Peyer's patch (tissue), 4 donors: ENCODE measurements around the gene KRTAP10-12. TPM values are rescaled to one million over a fixed set of nuclear protein-coding genes. Genes with fewer than 3 reads are reported as not detected.
A peak's percentile ranks its signal among the peaks of the same experiment; 100 is the strongest.

Experiments
- DNase-seq, 3 donors: peaks; one replicate each; pipeline ENCODE4 v3.0.0-alpha.2; 2017 to 2019
- H3K27ac ChIP-seq, 4 donors: fragments of 200-600 bp; sonication (generic); one replicate each; pipeline ENCODE4 v1.5.1; 2016 to 2019
- H3K27me3 ChIP-seq, 2 donors: fragments of 200-600 bp; sonication (generic); one replicate each; pipeline ENCODE4 v1.5.1; 2019
- H3K36me3 ChIP-seq, 3 donors: fragments of 200-600 bp; sonication (generic); one replicate each; pipeline ENCODE4 v1.5.1; 2016 to 2019
- H3K4me1 ChIP-seq, 4 donors: fragments of 200-600 bp; sonication (generic); one replicate each; pipeline ENCODE4 v1.5.1; 2016 to 2019
- H3K4me3 ChIP-seq, 4 donors: fragments of 200-600 bp; sonication (generic); 1 replicate in 3 of 4; 2 replicates in 1 of 4; pipeline ENCODE4 v1.5.1; 2016 to 2019; ENCODE audit warnings: mild to moderate bottlenecking in 1 of 4
- H3K9me3 ChIP-seq, 4 donors: fragments of 200-600 bp; sonication (generic); one replicate each; pipeline ENCODE4 v1.5.1; 2016 to 2019; ENCODE audit warnings: mild to moderate bottlenecking in 1 of 4
- CTCF ChIP-seq, 6 experiments: fragments of 450-650 bp in 4 of 6; fragments of 200-600 bp in 2 of 6; sonication (generic) in 1 of 6; IDR thresholded peaks; one replicate each; pipeline ENCODE4 v1.5.1; 2017 to 2019; ENCODE audit warnings: antibody characterized with exemption in 6 of 6, mild to moderate bottlenecking in 3 of 6, moderate library complexity in 1 of 6
- POLR2A ChIP-seq, 2 donors: fragments of 450-650 bp; IDR thresholded peaks; one replicate each; pipeline ENCODE4 v1.5.1; 2017; ENCODE audit warnings: antibody characterized with exemption in 2 of 2, mild to moderate bottlenecking in 2 of 2, moderate library complexity in 2 of 2
- total RNA-seq, 4 donors: library from RNA; depleted of rRNA; stranded (reverse); fragments of >200 nt; gene quantifications; one replicate each; pipeline ENCODE4 v1.1.0, GENCODE V29; 2016

The KRTAP10-12 gene
- total RNA-seq, 4 donors from 2014 or later, result not detected

- peaks cover 0 to 6% of the 10 kb centered on the region in 2 donors for H3K27me3 ChIP-seq
Observed at GRCh38 chr21:44726826-44727225, 29.9 kb downstream of the KRTAP10-12 start.

GRCh38 chr21:44727321-44727720, 30.3 kb downstream of the KRTAP10-12 start:
- Histone ChIP-seq H3K27me3 (peaks cover 0 to 6% of the 10 kb centered on the region in 2 donors), H3K27ac (no peak overlapping the region), H3K4me1 (no peaks in the 10 kb centered on the region), H3K4me3 (no peak overlapping the region), H3K9me3 (no peaks in the 10 kb centered on the region), H3K36me3 (no peaks in the 10 kb centered on the region)
- DNase-seq, result peak in 1 of 3 donors; percentile 15
- no peak for TF ChIP-seq CTCF (IDR thresholded peaks at IDR 0.05)
- no peak for TF ChIP-seq POLR2A (IDR thresholded peaks at IDR 0.05)

More at GRCh38 chr21:44726826-44727225, 29.9 kb downstream of the KRTAP10-12 start:
- no peaks in the 10 kb centered on the region for H3K36me3 ChIP-seq
- peak in 1 of 3 donors; percentile 39 for DNase-seq
- no peaks in the 10 kb centered on the region for H3K4me1 ChIP-seq
- H3K4me3 ChIP-seq, result no peak overlapping the region
- no peak for TF ChIP-seq CTCF (IDR thresholded peaks at IDR 0.05)
- no peak for TF ChIP-seq POLR2A (IDR thresholded peaks at IDR 0.05)
- no peaks in the 10 kb centered on the region for H3K9me3 ChIP-seq
- no peak overlapping the region for H3K27ac ChIP-seq

- Histone ChIP-seq H3K4me1 (no peaks in the 10 kb centered on the region), H3K4me3 (no peak overlapping the region), H3K36me3 (no peaks in the 10 kb centered on the region), H3K27me3 (peaks cover 0 to 6% of the 10 kb centered on the region in 2 donors), H3K9me3 (no peaks in the 10 kb centered on the region), H3K27ac (no peak overlapping the region)
- TF ChIP-seq CTCF (IDR thresholded peaks at IDR 0.05) (no peak), POLR2A (IDR thresholded peaks at IDR 0.05) (no peak)
- DNase-seq, result peak in 1 of 3 donors; percentile 21
Observed at GRCh38 chr21:44727757-44728156, 30.8 kb downstream of the KRTAP10-12 start.

- TF ChIP-seq CTCF (IDR thresholded peaks at IDR 0.05), result no peak
- no peak for TF ChIP-seq POLR2A (IDR thresholded peaks at IDR 0.05)
Observed at GRCh38 chr21:44728716-44729115, 31.7 kb downstream of the KRTAP10-12 start.

GRCh38 chr21:44729336-44730027, 32.5 kb downstream of the KRTAP10-12 start:
- Histone ChIP-seq H3K27me3 (no peaks in the 10 kb centered on the region), H3K4me3 (no peak overlapping the region), H3K36me3 (no peaks in the 10 kb centered on the region), H3K9me3 (no peaks in the 10 kb centered on the region), H3K4me1 (no peaks in the 10 kb centered on the region), H3K27ac (no peak overlapping the region)
- no peak for TF ChIP-seq CTCF (IDR thresholded peaks at IDR 0.05)
- no peak for TF ChIP-seq POLR2A (IDR thresholded peaks at IDR 0.05)
- no peak for DNase-seq

More at GRCh38 chr21:44728716-44729115, 31.7 kb downstream of the KRTAP10-12 start:
- H3K27me3 ChIP-seq, result peaks cover 0 to 6% of the 10 kb centered on the region in 2 donors
- H3K9me3 ChIP-seq, result no peaks in the 10 kb centered on the region
- H3K36me3 ChIP-seq, result no peaks in the 10 kb centered on the region
- H3K4me3 ChIP-seq, result no peak overlapping the region
- no peak overlapping the region for H3K27ac ChIP-seq
- no peaks in the 10 kb centered on the region for H3K4me1 ChIP-seq
- DNase-seq, result peak in 1 of 3 donors; percentile 25
